Hepatocyte (in vitro differentiated cells): ENCODE measurements around the gene COL6A3.

Experiments used
- EZH2phosphoT487 ChIP-seq: fragments of 200-600 bp; sonication (generic); IDR thresholded peaks from one replicate; pipeline ENCODE4 v1.6.1; 2018; ENCODE audit warnings: antibody characterized with exemption, mild to moderate bottlenecking, low read depth, moderate library complexity; ENCODE audit not compliant: unreplicated experiment, severe bottlenecking
- TF ChIP-seq, protein P1 (sequence below): fragments of 200-600 bp; sonication (generic); IDR thresholded peaks from 2 replicates; pipeline ENCODE4 v1.5.1; 2016; ENCODE audit warnings: antibody characterized with exemption, mild to moderate bottlenecking; ENCODE audit not compliant: poor library complexity

DNA sequence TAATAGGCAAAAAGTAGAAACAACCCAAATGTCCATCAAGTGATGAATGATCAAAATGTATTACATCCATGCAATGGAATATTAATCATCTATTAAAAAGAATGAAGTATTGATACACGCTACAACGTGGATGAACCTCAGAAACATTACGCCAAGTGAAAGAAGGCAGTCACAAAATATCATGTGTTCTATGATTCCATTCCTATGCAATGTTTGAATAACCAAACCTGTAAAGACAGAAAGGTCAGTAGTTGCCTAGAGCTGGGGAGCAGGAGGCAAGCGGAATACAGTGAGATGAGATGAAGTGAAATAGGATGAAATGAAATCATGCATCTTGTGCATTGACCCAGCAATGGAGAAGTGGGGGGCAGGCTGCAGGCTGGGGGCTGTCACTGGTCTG is 17.9 kb upstream of the COL6A3 start:
- TF ChIP-seq, protein P1, sequence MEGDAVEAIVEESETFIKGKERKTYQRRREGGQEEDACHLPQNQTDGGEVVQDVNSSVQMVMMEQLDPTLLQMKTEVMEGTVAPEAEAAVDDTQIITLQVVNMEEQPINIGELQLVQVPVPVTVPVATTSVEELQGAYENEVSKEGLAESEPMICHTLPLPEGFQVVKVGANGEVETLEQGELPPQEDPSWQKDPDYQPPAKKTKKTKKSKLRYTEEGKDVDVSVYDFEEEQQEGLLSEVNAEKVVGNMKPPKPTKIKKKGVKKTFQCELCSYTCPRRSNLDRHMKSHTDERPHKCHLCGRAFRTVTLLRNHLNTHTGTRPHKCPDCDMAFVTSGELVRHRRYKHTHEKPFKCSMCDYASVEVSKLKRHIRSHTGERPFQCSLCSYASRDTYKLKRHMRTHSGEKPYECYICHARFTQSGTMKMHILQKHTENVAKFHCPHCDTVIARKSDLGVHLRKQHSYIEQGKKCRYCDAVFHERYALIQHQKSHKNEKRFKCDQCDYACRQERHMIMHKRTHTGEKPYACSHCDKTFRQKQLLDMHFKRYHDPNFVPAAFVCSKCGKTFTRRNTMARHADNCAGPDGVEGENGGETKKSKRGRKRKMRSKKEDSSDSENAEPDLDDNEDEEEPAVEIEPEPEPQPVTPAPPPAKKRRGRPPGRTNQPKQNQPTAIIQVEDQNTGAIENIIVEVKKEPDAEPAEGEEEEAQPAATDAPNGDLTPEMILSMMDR = no peak
- TF ChIP-seq EZH2phosphoT487 = no peak
